Panc1 (cell line): ENCODE data around the gene CCDC85C. TPM values are rescaled to one million over a fixed set of nuclear protein-coding genes. Genes with fewer than 3 reads are reported as not detected.

ENCODE experiments used
- ATAC-seq: fragments of 200-7000 bp; cut with Tn5 transposase; 2 replicates; pipeline ENCODE4 v1.9.1; 2020; ENCODE audit warnings: mild to moderate bottlenecking, moderate library complexity
- BruUV-seq: library from RNA; stranded (reverse); fragments of 400-500 nt; replicated peaks from 2 replicates; lab custom pipeline; 2021; lab: Mats Ljungman, UMichigan
- CTCF ChIA-PET: fragments of 300-600 bp; sonication (Branson Sonifier 250); formaldehyde crosslinking; loops from one replicate; lab custom pipeline; 2022; ENCODE audit warnings: antibody characterized with exemption; lab: Charles Lee
- POLR2A ChIA-PET: fragments of 300-600 bp; sonication (Branson Sonifier 250); formaldehyde crosslinking; loops from one replicate; lab custom pipeline; 2022; ENCODE audit warnings: antibody characterized with exemption; lab: Charles Lee
- DNase-seq: peaks from one replicate; pipeline ENCODE4 v3.0.0-alpha.2; 2010; ENCODE audit warnings: low read depth, low spot score
- H3K27ac ChIP-seq: 2 replicates; pipeline ENCODE4 v1.5.1; 2011; ENCODE audit warnings: mild to moderate bottlenecking, low read length, inconsistent platforms
- H3K27me3 ChIP-seq: fragments of 200-500 bp; sonication (Bioruptor generic); 2 replicates; pipeline ENCODE4 v1.6.0; 2014; ENCODE audit warnings: low read length, inconsistent platforms; ENCODE audit not compliant: control insufficient read depth, insufficient read depth
- H3K36me3 ChIP-seq: fragments of 200-500 bp; sonication (Bioruptor generic); 2 replicates; pipeline ENCODE4 v1.5.1; 2014; ENCODE audit warnings: inconsistent platforms, mild to moderate bottlenecking, low read length, moderate library complexity; ENCODE audit not compliant: control insufficient read depth, insufficient read depth
- H3K4me1 ChIP-seq: 2 replicates; pipeline ENCODE4 v1.5.1; 2011; ENCODE audit warnings: inconsistent platforms, mild to moderate bottlenecking, low read length, moderate library complexity; ENCODE audit not compliant: control insufficient read depth, insufficient read depth
- H3K4me3 ChIP-seq, 2 experiments: 2 replicates each; pipeline ENCODE4 v1.5.1; 2011 to 2012; ENCODE audit warnings: low read depth in 2 of 2, low read length in 2 of 2, mild to moderate bottlenecking in 2 of 2, inconsistent platforms in 1 of 2, moderate library complexity in 1 of 2
- H3K9me3 ChIP-seq: fragments of 200-500 bp; sonication (Bioruptor generic); 2 replicates; pipeline ENCODE4 v1.5.1; 2014; ENCODE audit warnings: low read depth, mild to moderate bottlenecking, inconsistent platforms, low read length, moderate library complexity; ENCODE audit not compliant: control insufficient read depth, insufficient read depth
- POLR2AphosphoS5 ChIP-seq: IDR thresholded peaks from 2 replicates; pipeline ENCODE4 v1.6.1; 2012; ENCODE audit warnings: mild to moderate bottlenecking, low read depth, low read length, moderate library complexity
- REST ChIP-seq, 2 experiments: IDR thresholded peaks; 2 replicates each; pipeline ENCODE4 v1.6.1; 2011 to 2012; ENCODE audit warnings: low read depth in 2 of 2, control low read depth in 1 of 2, low read length in 1 of 2, mild to moderate bottlenecking in 1 of 2, moderate library complexity in 1 of 2; ENCODE audit not compliant: insufficient read depth in 1 of 2
- SIN3A ChIP-seq: IDR thresholded peaks from 2 replicates; pipeline ENCODE4 v1.6.1; 2012; ENCODE audit warnings: low read depth, mild to moderate bottlenecking, low read length, moderate library complexity, borderline replicate concordance; ENCODE audit not compliant: insufficient read depth
- TCF7L2 ChIP-seq: IDR thresholded peaks from 2 replicates; pipeline ENCODE4 v1.6.1; 2011; ENCODE audit warnings: mild to moderate bottlenecking, low read depth, low read length, inconsistent platforms
- in situ Hi-C: cut with HindIII; loops from 2 replicates; pipeline ENCODE4 v1.10.0; 2016; ENCODE audit warnings: low sequenced_read_pairs, low pct_unique_long_range_greater_than_20kb
- intact Hi-C: fragments of 100-400 bp; cut with micrococcal nuclease; formaldehyde crosslinking; loops from one replicate; pipeline ENCODE4 v1.10.0; 2022; ENCODE audit not compliant: unreplicated experiment
- total RNA-seq: library from RNA; stranded (reverse); gene quantifications from one replicate; pipeline ENCODE4 v1.2.1, GENCODE V29; 2021; ENCODE audit not compliant: unreplicated experiment
- TF ChIP-seq, protein P1 (sequence below): fragments of 450-650 bp; IDR thresholded peaks from 2 replicates; pipeline ENCODE4 v1.5.1; 2017; ENCODE audit warnings: mild to moderate bottlenecking

The CCDC85C gene
- total RNA-seq, 1 experiment from 2014 or later: 96.6 TPM

GRCh38 chr14:99521176-99522024 is 82.6 kb downstream of the CCDC85C start:
- ChIA-PET CTCF (no interaction called here), POLR2A (no interaction called here)
- peak overlapping the region; percentile 81 for H3K27ac ChIP-seq
- BruUV-seq: no TSS peak
- in situ Hi-C loops: no loop called here
- no peaks in the 10 kb centered on the region for H3K27me3 ChIP-seq
- H3K36me3 ChIP-seq: no peaks in the 10 kb centered on the region
- H3K9me3 ChIP-seq: no peaks in the 10 kb centered on the region
- ATAC-seq (no peak), DNase-seq (no peak)
- no peak for TF ChIP-seq REST (IDR thresholded peaks at IDR 0.05; ENCODE audit: insufficient read depth in 1 of 2, low read depth in 2 of 2, low read length in 1 of 2)
- TF ChIP-seq TCF7L2: no peak
- TF ChIP-seq SIN3A: no peak
- no peak for TF ChIP-seq POLR2AphosphoS5
- TF ChIP-seq, protein P1, sequence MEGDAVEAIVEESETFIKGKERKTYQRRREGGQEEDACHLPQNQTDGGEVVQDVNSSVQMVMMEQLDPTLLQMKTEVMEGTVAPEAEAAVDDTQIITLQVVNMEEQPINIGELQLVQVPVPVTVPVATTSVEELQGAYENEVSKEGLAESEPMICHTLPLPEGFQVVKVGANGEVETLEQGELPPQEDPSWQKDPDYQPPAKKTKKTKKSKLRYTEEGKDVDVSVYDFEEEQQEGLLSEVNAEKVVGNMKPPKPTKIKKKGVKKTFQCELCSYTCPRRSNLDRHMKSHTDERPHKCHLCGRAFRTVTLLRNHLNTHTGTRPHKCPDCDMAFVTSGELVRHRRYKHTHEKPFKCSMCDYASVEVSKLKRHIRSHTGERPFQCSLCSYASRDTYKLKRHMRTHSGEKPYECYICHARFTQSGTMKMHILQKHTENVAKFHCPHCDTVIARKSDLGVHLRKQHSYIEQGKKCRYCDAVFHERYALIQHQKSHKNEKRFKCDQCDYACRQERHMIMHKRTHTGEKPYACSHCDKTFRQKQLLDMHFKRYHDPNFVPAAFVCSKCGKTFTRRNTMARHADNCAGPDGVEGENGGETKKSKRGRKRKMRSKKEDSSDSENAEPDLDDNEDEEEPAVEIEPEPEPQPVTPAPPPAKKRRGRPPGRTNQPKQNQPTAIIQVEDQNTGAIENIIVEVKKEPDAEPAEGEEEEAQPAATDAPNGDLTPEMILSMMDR: no peak
- peaks cover 72% of the 10 kb centered on the region for H3K4me1 ChIP-seq
- no peak overlapping the region for H3K4me3 ChIP-seq
- intact Hi-C loops: loop anchor here (2.0 kb wide), 1 partner anchor 33 kb away; no protein-coding TSS in a partner anchor

GRCh38 chr14:99520571-99521081 is 83.4 kb downstream of the CCDC85C start:
- no TSS peak for BruUV-seq
- ChIA-PET POLR2A (no interaction called here), CTCF (no interaction called here)
- H3K27me3 ChIP-seq: no peaks in the 10 kb centered on the region
- peak overlapping the region; percentile 61 for H3K27ac ChIP-seq
- no peak overlapping the region for H3K4me3 ChIP-seq
- DNase-seq (no peak), ATAC-seq (no peak)
- no peaks in the 10 kb centered on the region for H3K36me3 ChIP-seq
- in situ Hi-C loops (no loop called here), intact Hi-C loops (no loop called here)
- peaks cover 64% of the 10 kb centered on the region for H3K4me1 ChIP-seq
- no peak for TF ChIP-seq TCF7L2
- TF ChIP-seq POLR2AphosphoS5: no peak
- no peak for TF ChIP-seq REST (IDR thresholded peaks at IDR 0.05; ENCODE audit: insufficient read depth in 1 of 2, low read depth in 2 of 2, low read length in 1 of 2)
- TF ChIP-seq SIN3A: no peak
- TF ChIP-seq, protein P1: no peak
- H3K9me3 ChIP-seq: no peaks in the 10 kb centered on the region
